ENCODE data around the gene GREM2.

DNA sequence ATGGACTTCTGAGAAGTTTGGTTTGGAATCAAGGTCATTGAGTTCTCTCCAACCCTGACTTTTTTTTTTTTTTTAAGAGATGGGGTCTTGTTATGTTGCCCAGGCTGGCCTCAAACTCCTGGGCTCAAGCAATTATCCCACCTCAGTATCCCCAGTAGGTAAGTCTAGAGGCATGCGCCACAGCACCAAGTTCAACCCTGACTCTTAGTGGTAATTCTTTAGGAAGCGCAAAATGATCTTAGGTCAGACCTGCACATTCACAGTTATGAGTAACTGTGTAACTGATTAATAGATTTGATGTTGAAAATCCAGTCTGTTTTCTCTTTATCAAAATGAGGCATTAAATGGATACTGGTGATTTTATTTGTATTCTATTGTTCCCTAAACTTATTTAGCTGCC is 95.9 kb downstream of the GREM2 start:
- TF ChIP-seq, protein P1, sequence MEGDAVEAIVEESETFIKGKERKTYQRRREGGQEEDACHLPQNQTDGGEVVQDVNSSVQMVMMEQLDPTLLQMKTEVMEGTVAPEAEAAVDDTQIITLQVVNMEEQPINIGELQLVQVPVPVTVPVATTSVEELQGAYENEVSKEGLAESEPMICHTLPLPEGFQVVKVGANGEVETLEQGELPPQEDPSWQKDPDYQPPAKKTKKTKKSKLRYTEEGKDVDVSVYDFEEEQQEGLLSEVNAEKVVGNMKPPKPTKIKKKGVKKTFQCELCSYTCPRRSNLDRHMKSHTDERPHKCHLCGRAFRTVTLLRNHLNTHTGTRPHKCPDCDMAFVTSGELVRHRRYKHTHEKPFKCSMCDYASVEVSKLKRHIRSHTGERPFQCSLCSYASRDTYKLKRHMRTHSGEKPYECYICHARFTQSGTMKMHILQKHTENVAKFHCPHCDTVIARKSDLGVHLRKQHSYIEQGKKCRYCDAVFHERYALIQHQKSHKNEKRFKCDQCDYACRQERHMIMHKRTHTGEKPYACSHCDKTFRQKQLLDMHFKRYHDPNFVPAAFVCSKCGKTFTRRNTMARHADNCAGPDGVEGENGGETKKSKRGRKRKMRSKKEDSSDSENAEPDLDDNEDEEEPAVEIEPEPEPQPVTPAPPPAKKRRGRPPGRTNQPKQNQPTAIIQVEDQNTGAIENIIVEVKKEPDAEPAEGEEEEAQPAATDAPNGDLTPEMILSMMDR (IDR thresholded peaks at IDR 0.05; ENCODE audit: poor library complexity, severe bottlenecking), result no peak
- TF ChIP-seq EZH2 (IDR thresholded peaks at IDR 0.05; ENCODE audit: borderline replicate concordance, insufficient read depth, low read length, poor library complexity, severe bottlenecking), result no peak
- TF ChIP-seq, protein P2, sequence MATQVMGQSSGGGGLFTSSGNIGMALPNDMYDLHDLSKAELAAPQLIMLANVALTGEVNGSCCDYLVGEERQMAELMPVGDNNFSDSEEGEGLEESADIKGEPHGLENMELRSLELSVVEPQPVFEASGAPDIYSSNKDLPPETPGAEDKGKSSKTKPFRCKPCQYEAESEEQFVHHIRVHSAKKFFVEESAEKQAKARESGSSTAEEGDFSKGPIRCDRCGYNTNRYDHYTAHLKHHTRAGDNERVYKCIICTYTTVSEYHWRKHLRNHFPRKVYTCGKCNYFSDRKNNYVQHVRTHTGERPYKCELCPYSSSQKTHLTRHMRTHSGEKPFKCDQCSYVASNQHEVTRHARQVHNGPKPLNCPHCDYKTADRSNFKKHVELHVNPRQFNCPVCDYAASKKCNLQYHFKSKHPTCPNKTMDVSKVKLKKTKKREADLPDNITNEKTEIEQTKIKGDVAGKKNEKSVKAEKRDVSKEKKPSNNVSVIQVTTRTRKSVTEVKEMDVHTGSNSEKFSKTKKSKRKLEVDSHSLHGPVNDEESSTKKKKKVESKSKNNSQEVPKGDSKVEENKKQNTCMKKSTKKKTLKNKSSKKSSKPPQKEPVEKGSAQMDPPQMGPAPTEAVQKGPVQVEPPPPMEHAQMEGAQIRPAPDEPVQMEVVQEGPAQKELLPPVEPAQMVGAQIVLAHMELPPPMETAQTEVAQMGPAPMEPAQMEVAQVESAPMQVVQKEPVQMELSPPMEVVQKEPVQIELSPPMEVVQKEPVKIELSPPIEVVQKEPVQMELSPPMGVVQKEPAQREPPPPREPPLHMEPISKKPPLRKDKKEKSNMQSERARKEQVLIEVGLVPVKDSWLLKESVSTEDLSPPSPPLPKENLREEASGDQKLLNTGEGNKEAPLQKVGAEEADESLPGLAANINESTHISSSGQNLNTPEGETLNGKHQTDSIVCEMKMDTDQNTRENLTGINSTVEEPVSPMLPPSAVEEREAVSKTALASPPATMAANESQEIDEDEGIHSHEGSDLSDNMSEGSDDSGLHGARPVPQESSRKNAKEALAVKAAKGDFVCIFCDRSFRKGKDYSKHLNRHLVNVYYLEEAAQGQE (IDR thresholded peaks at IDR 0.05; ENCODE audit: borderline replicate concordance), result no peak
- TF ChIP-seq EP300 (conservative IDR thresholded peaks at IDR 0.05; ENCODE audit: poor library complexity, severe bottlenecking), result no peak
- no peak for TF ChIP-seq POLR2AphosphoS5 (IDR thresholded peaks at IDR 0.05)
- no peak for TF ChIP-seq RAD21 (conservative IDR thresholded peaks at IDR 0.05)
- no peak for TF ChIP-seq SMC3 (conservative IDR thresholded peaks at IDR 0.05; ENCODE audit: poor library complexity)
- TF ChIP-seq TAF1 (IDR thresholded peaks at IDR 0.05; ENCODE audit: low read depth), result no peak
